SK-N-SH treated with all-trans-retinoic acid at 6 μM for 48 hours (cell line): Measurements from ENCODE around the gene FBXW4.

ENCODE experiments used
- ATAC-seq: fragments of 200-7000 bp; cut with Tn5 transposase; 3 replicates; pipeline ENCODE4 v1.9.1; 2020; ENCODE audit warnings: mild to moderate bottlenecking, moderate library complexity
- ARNTL ChIP-seq: fragments of 450-650 bp; formaldehyde crosslinking; IDR thresholded peaks from 2 replicates; pipeline ENCODE4 v1.5.0; 2020; ENCODE audit warnings: low read depth, mild to moderate bottlenecking, moderate library complexity, borderline replicate concordance
- BACH2 ChIP-seq: fragments of 250-450 bp; sonication (Bioruptor Pico); IDR thresholded peaks from 2 replicates; pipeline ENCODE4 v1.9.0; 2021; ENCODE audit warnings: mild to moderate bottlenecking, borderline replicate concordance
- CSDC2 ChIP-seq: fragments of 250-450 bp; sonication (Bioruptor Pico); IDR thresholded peaks from 2 replicates; pipeline ENCODE4 v1.5.0; 2020; ENCODE audit warnings: mild to moderate bottlenecking, moderate library complexity
- ESRRG ChIP-seq: fragments of 250-450 bp; sonication (Bioruptor Pico); IDR thresholded peaks from 2 replicates; pipeline ENCODE4 v1.6.1; 2021; ENCODE audit warnings: mild to moderate bottlenecking
- GLIS3 ChIP-seq: fragments of 250-450 bp; sonication (Bioruptor Pico); IDR thresholded peaks from 2 replicates; pipeline ENCODE4 v1.5.0; 2020; ENCODE audit warnings: mild to moderate bottlenecking, moderate library complexity
- ISL1 ChIP-seq: fragments of 250-450 bp; sonication (Bioruptor Pico); IDR thresholded peaks from 2 replicates; pipeline ENCODE4 v2.1.2; 2022; ENCODE audit warnings: mild to moderate bottlenecking, moderate library complexity
- OSR1 ChIP-seq: fragments of 250-450 bp; sonication (Bioruptor Pico); IDR thresholded peaks from 2 replicates; pipeline ENCODE4 v1.8.0; 2022; ENCODE audit warnings: moderate library complexity, mild to moderate bottlenecking, inconsistent platforms
- PATZ1 ChIP-seq: fragments of 250-450 bp; sonication (Bioruptor Pico); IDR thresholded peaks from 2 replicates; pipeline ENCODE4 v1.8.0; 2020; ENCODE audit warnings: mild to moderate bottlenecking, moderate library complexity, borderline replicate concordance
- POU6F1 ChIP-seq: fragments of 250-450 bp; sonication (Bioruptor Pico); IDR thresholded peaks from 2 replicates; pipeline ENCODE4 v1.8.0; 2021; ENCODE audit warnings: low read depth, mild to moderate bottlenecking, moderate library complexity, borderline replicate concordance
- PPARA ChIP-seq: fragments of 250-450 bp; sonication (Bioruptor Pico); IDR thresholded peaks from 2 replicates; pipeline ENCODE4 v1.5.0; 2020; ENCODE audit warnings: mild to moderate bottlenecking, borderline replicate concordance
- RARB ChIP-seq: fragments of 250-450 bp; sonication (Bioruptor Pico); IDR thresholded peaks from 2 replicates; pipeline ENCODE4 v1.8.0; 2021; ENCODE audit warnings: mild to moderate bottlenecking, moderate library complexity
- SNAI2 ChIP-seq: fragments of 250-450 bp; sonication (Bioruptor Pico); IDR thresholded peaks from 2 replicates; pipeline ENCODE4 v1.5.0; 2020; ENCODE audit warnings: mild to moderate bottlenecking, moderate library complexity
- TCF4 ChIP-seq: fragments of 250-450 bp; sonication (Bioruptor Pico); IDR thresholded peaks from 2 replicates; pipeline ENCODE4 v1.8.0; 2021; ENCODE audit warnings: mild to moderate bottlenecking, moderate library complexity, borderline replicate concordance
- TOX ChIP-seq: fragments of 250-450 bp; sonication (Bioruptor Pico); IDR thresholded peaks from 2 replicates; pipeline ENCODE4 v1.8.0; 2021; ENCODE audit warnings: mild to moderate bottlenecking, moderate library complexity, borderline replicate concordance
- TSHZ2 ChIP-seq: fragments of 250-450 bp; sonication (Bioruptor Pico); IDR thresholded peaks from 2 replicates; pipeline ENCODE4 v1.5.0; 2020; ENCODE audit warnings: mild to moderate bottlenecking, moderate library complexity
- ZC3H10 ChIP-seq: fragments of 250-450 bp; sonication (Bioruptor Pico); IDR thresholded peaks from 2 replicates; pipeline ENCODE4 v1.5.1; 2021; ENCODE audit warnings: mild to moderate bottlenecking, moderate library complexity
- ZFP30 ChIP-seq: fragments of 450-650 bp; formaldehyde crosslinking; IDR thresholded peaks from 2 replicates; pipeline ENCODE4 v1.5.0; 2022; ENCODE audit warnings: mild to moderate bottlenecking, moderate library complexity
- ZNF565 ChIP-seq: fragments of 450-650 bp; formaldehyde crosslinking; conservative IDR thresholded peaks from 2 replicates; pipeline ENCODE4 v1.5.0; 2020; ENCODE audit warnings: low read depth, mild to moderate bottlenecking, moderate library complexity
- ZNF70 ChIP-seq: fragments of 450-650 bp; formaldehyde crosslinking; IDR thresholded peaks from 2 replicates; pipeline ENCODE4 v1.5.0; 2020; ENCODE audit warnings: mild to moderate bottlenecking, moderate library complexity
- ZNF8 ChIP-seq: fragments of 450-650 bp; formaldehyde crosslinking; IDR thresholded peaks from 2 replicates; pipeline ENCODE4 v1.5.0; 2020; ENCODE audit warnings: mild to moderate bottlenecking, moderate library complexity
- TF ChIP-seq, protein P1 (sequence below): fragments of 250-450 bp; sonication (Bioruptor Pico); IDR thresholded peaks from 2 replicates; pipeline ENCODE4 v1.5.1; 2021; ENCODE audit warnings: mild to moderate bottlenecking, moderate library complexity
- TF ChIP-seq, protein P2 (sequence below): fragments of 250-450 bp; sonication (Bioruptor Pico); IDR thresholded peaks from 2 replicates; pipeline ENCODE4 v1.5.1; 2020; ENCODE audit warnings: low read depth, mild to moderate bottlenecking, moderate library complexity

FBXW4 gene

GRCh38 chr10:101580486-101581399 is 114.2 kb downstream of the FBXW4 start:
- TF ChIP-seq ESRRG (CRISPR knock-in tag) (no peak), CSDC2 (no peak), POU6F1 (CRISPR knock-in tag) (no peak), PATZ1 (no peak), RARB (CRISPR knock-in tag) (no peak), ZNF565 (no peak), ZC3H10 (CRISPR knock-in tag) (no peak), TSHZ2 (CRISPR knock-in tag) (no peak), TCF4 (CRISPR knock-in tag) (no peak), ZFP30 (CRISPR knock-in tag) (no peak), PPARA (CRISPR knock-in tag) (no peak), ZNF70 (CRISPR knock-in tag) (no peak)
- TF ChIP-seq, protein P1, sequence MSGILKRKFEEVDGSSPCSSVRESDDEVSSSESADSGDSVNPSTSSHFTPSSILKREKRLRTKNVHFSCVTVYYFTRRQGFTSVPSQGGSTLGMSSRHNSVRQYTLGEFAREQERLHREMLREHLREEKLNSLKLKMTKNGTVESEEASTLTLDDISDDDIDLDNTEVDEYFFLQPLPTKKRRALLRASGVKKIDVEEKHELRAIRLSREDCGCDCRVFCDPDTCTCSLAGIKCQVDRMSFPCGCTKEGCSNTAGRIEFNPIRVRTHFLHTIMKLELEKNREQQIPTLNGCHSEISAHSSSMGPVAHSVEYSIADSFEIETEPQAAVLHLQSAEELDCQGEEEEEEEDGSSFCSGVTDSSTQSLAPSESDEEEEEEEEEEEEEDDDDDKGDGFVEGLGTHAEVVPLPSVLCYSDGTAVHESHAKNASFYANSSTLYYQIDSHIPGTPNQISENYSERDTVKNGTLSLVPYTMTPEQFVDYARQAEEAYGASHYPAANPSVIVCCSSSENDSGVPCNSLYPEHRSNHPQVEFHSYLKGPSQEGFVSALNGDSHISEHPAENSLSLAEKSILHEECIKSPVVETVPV (CRISPR knock-in tag) = no peak
- TF ChIP-seq, protein P2, sequence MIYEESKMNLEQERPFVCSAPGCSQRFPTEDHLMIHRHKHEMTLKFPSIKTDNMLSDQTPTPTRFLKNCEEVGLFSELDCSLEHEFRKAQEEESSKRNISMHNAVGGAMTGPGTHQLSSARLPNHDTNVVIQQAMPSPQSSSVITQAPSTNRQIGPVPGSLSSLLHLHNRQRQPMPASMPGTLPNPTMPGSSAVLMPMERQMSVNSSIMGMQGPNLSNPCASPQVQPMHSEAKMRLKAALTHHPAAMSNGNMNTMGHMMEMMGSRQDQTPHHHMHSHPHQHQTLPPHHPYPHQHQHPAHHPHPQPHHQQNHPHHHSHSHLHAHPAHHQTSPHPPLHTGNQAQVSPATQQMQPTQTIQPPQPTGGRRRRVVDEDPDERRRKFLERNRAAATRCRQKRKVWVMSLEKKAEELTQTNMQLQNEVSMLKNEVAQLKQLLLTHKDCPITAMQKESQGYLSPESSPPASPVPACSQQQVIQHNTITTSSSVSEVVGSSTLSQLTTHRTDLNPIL (CRISPR knock-in tag) = no peak
- ATAC-seq = no peak

DNA sequence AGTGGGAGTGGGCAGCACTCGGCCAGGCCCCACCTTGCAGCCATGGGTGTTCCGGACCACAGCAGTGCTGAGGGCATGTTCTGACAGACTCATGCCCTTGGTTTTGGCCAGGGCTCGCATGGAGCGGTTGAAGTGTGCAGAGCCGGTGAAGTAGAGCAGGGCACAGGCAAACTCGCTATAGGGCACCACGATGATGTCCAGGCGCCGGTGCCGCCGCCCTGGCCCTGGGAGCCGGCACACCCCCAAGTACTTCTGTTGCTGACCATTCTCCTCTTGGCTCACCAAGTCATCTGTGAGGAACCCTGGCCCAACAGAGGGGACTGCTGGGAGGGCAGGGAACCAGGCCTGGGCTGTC is 115.5 kb downstream of the FBXW4 start:
- no peak for ATAC-seq
- TF ChIP-seq ESRRG (CRISPR knock-in tag) (no peak), POU6F1 (CRISPR knock-in tag) (no peak), BACH2 (CRISPR knock-in tag) (no peak), GLIS3 (CRISPR knock-in tag) (no peak), TOX (CRISPR knock-in tag) (no peak), TSHZ2 (CRISPR knock-in tag) (no peak), SNAI2 (CRISPR knock-in tag) (no peak), RARB (CRISPR knock-in tag) (no peak), ZNF8 (CRISPR knock-in tag) (no peak), ISL1 (CRISPR knock-in tag) (no peak), ZNF565 (no peak), PPARA (CRISPR knock-in tag) (no peak), ZNF70 (CRISPR knock-in tag) (no peak), ARNTL (CRISPR knock-in tag) (no peak), ZC3H10 (CRISPR knock-in tag) (no peak), OSR1 (no peak), TCF4 (CRISPR knock-in tag) (no peak), PATZ1 (no peak)
